Right forelimb (tissue), 1 donor: Measurements from ENCODE around the gene NCOR2.

Experiments used
- DNase-seq: peaks from one replicate; pipeline ENCODE4 v3.0.0-alpha.2; 2018

Gene NCOR2

DNA sequence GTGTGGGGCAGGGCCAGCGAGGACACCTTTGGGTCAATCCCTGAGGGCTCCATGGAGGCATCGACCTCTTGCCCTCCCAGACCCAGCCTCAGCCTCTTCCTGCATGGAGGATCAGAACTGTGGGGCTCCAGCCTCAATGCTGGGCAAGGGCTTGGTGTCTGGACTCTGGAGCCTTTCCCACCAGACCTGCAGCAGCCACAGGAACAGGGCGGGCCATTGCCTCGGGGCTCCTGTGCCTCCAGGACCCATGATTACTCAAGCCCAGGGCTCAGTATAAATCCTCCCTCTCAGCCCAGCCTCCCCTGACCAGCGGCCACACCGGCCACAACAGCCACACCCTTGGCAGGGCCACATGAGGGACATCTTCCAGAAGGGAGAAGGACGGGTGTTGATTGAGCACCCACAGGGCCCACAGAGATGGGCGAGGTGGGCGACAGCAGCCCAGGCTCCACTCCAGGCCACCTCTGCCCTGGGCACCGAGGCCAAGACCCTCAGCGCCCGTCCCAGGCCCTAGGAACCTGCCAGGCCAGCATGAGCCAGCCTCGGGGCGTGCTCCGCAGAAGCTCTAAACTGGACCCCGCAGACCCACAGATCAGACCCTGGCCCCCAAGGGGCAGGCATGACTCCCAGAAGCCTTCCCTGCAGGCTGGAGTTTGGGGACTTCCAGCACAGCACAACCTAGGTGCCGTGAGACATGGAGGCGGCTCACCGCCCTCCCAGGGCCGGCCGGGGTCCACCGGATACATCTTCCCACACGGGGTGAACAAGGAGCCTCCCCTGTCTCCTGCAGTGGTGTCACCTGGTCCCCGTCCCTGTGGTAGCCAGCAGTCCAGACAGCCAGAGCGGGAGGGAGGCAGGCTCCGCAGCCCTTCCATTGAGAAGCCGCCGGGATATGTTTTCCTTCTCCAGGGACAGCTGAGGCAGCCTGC, 25.1 kb downstream of the NCOR2 start:
- DNase-seq: no peak

DNA sequence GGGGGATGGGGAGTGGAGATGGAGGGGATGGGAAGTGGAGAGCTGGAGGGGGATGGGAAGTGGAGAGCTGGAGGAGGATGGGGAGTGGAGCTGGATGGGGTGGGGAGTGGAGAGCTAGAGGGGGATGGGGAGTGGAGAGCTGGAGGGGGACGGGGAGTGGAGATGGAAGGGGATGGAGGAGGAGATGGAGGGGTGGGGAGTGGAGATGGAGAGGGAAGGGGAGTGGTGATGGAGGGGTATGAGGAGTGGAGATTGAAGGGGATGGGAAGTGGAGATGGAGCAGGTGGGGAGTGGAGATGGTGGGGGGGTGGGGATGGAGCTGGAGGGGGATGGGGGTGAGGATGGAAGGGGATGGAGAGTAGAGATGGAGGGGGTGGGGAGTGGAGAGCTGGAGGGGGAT, 26.1 kb downstream of the NCOR2 start:
- DNase-seq: no peak

DNA sequence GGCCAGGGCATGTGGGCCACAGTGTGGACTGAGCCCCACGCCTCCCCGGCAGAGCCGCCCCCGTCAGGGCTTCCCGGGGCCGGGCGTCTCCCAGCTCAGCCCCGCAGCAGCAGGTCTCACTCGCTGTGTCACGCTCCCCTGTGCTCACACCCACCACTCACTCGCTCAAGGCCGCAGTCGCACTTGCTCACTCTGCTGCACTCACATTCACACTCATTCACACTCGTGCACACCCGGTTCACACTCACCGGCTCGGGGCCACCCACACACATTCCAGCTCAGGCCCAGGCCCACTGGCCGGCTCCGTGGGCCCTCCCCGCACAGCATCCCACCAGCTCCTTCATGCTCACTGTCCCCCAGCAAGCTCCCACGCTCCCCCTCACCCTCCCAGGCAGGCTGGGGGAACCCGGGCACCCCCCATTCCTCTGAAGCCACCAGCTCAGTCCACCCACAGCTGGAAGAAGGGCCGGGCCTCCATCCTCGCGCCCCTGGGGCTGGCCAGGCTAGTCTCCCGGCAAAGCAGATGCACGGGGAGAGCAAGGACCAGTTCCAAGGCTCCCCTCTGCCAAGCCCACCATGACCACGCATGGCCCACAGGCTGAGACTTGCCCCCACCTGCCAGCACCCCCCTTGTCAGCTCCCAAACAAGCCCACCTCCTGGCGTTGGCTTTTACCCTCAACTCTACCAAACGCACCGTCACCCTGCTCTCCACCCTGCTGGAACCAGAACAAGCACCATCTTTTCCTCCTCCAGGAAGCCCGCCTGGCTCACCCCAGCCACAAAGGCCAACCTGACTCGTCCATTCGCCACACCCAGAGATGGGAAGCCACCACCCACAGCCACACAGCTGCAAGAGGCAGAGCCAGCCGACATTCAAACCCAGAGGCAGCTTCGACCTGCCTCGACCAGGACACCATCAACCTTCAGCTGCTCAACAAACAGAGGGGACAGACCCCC, 28.0 kb downstream of the NCOR2 start:
- no peak for DNase-seq

DNA sequence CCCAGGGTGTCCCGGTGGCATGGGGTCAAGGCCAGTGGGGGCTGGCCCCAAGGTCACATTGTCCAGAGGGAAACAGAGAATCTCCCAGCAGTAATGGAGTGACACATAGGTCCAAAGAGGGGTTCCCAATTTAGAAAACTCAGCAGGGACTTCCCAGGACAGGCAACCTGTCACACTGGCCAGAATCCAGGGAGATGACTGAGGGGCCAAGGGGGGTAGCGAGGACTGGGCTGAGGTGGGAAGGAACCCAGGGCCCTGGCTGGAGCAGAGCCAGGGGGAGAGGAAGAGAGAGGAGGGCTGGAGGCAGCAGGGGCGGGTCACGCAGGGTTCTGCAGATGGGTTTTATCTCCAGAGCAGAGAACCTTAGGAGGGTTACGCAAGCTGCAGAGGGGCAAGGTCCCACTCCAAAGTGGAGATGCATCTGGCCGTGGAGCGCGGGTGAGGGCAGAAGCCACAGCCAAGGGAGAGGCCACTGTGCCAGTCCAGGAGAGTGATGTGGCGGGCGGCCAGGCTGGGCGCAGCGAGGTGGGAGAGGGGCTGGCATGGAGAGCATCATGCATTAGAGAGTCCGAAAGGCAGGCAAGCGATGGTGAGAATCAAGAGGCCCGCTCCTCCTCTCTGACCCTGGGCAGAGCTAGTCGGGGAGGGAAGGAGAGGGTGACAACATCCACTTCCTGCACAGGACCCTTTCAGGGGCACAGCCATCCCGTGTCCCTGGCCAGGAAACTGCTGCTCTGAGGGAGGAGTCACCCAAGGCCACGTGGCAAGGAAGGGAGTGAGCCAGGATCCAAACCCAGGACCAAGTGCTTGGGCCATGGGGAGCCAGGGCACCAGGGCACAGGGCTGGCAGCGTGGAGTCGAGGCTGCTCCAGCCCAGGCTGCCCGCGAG, 29.0 kb downstream of the NCOR2 start:
- DNase-seq: no peak

DNA sequence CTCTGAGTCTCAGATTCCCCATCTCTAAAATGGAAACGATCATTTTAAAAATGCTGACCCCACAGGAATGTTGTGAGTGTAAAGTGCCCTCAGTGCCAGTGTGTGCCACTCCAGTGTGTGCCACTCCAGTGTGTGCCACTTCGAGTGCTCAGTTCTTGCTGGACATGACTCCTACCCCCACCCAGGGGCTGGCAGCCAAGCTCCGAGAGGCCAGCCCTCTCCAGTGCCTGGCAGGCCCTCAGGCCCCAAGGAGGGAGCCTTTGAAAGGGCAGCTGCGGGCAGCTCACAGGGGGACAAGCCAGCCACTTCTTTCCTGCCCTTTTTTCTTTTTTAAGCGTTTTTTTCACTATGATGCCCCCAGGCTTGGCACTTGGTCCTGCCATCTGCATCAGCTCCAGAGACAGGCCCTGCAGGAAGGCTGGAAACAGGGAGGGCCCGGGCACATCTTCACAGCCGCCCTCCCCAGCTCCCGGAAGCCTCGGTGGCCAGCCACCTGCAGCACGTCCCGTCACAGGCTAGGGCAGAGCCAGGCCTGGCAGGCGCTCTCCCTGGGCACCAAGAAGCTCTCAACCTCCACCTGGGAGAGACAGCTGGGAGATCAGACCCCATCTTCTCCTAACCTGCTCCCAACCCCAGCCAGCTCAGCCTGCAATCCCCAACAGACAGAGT, 29.8 kb downstream of the NCOR2 start:
- DNase-seq: no peak

DNA sequence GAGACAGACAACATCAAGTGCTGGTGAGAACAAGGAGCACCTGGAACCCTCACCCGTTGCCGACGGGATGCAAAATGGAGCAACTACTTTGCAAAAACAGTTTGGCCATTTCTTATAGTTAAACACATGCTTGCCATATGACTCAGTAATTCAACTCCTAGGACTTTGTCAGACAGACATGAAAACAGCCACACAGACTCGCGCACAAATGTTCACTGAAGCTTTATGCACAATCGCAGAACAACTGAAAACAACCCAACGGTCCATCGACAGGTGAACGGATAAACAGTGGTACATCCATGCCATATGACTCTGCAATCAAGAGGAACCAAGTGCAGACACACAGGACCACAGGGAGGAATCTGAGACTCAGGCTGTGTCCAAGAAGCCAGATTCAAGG, 30.8 kb downstream of the NCOR2 start:
- no peak for DNase-seq

DNA sequence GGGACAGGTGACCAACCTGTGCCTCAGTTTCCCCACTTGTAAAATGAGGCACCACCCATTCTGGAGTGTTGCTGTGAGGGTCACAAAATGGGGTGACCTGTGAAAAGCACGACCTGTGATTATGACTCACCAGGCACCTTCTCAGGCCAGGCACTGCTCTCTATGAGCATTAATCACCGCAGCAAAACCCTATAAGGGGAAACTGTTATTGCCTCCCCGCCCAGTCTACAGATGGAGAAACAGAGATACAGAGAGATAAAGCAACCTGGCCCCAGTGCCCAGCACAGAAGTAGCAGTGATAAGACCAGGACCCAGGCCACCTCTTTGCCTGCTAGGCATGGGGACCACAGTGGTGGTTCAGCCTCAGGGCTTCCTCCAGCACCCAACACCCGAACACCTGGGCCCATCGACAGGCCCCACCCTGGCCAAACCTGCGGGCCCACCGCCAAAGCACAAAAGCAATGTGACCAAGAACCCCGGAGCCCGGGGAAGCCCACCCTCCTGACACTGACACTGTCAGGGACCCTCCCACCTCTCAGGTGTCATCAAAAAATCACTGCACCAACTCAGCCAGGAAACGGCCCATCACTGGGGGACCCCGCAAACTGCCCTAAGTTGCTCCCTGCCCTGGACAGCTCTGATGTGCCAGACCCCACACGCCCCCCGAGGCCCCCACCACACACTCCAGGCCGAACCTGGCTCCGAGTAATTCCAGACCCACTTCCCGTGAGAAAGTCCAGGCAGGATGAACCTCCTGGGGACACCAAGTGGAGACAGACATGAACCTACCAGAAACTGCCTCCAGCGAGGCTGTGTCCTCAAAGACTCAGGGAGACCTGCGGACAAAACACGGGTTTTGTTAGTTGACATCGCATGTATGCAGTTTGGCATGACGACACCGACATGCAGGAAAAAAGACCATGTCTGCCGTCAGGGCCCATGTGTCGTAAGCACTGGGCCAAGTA, 32.4 kb downstream of the NCOR2 start:
- no peak for DNase-seq

DNA sequence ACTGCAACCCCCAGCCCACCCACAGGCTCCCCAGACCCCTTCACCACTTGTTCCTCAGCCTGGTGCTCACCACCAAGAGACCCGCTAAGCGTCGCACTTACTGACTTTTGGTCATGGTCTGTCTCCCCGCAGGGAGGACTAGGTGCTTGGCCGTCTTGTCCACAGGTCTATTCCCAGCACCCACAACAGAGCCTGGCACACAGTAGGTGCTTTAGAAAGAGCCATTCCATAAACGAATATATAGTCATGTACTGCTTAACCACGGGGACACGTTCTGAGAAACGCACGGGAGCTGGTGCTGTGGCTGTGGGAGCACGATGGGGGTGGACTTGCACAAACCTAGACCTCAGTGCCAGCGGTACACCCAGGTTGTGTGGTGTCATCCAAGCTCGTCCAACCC, 34.0 kb downstream of the NCOR2 start:
- no peak for DNase-seq

DNA sequence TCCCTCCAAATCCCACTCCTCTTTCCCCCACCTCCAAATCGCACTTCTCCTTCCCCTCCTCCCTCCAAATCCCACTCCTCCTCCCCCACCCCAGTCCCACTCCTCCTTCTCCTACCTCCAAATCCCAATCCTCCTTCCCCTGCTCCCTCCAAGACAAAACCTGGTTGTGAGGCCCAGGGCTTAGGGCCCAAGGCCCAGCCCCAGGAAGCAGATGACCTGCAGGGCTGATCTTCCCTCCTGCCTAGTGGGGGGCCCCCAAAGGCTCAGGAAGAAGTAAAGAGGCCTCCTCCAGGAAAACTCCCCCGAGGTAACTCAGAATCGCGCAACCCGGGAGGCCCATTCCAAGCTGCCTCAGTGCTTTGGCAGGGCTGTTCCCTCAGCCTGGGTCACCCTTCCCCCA, 34.4 kb downstream of the NCOR2 start:
- no peak for DNase-seq

DNA sequence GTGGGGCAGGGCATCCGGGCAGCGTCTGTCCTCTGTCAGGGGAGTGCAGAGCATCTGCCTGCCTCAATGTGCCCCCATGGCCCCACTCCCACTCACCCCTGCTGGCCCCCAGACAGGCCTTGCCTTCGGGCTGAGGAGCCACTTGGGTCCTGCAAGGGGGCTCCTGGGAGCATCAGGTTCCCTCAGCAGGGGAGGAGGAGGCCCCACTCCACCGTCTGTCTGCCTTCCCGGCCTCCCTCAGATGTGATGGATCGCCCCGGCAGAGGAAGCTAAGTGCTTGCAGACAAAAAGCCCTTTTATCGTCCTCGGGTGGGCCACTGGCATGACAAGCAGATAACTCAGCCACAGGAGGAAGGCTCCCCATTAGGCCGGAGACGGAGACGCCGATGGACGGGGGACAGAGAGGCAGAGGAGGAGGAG, 35.1 kb downstream of the NCOR2 start:
- DNase-seq: no peak

DNA sequence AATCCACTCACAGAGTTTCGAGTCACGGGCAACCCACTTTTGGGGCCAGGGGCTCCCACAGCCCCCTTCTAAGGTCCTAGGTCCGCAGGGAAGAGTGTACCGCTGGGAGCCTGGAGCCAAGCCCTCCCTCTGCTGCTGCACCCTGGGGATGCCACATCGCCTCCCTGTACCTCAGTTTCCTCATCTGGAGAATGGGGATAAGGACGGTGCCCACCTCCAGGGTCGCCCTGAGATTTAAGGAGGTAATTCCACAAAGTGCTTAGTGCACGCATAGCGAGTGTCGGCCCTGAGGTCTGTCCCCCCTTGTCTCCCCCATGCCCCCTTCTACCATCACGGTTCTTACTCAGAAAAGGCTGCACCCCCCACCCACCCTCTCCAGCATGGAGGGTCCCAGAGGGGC, 35.5 kb downstream of the NCOR2 start:
- DNase-seq: no peak

DNA sequence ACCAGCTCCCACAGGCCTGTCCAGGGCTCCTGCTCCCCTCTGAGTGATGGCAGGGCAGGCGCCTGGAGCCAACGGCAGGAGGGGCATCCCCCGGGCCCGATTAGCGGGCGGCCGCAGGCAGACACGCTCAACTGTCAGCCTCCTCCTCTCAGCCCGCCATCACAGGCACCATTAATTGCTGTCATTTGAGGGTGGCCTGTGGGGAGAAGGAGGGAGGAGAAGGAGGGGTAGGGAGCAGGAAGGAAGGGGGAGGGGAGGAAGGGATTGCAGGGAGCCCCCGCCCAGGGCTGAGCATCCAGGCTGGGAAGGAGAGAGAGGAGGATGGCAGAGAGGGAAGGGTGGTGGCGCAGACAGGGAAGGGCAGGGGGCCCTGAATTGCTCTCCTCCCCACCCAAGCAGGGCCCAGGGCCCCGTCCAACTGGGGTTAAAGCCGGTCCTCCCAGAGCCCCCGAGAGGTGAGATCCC, 36.1 kb downstream of the NCOR2 start:
- DNase-seq: no peak

DNA sequence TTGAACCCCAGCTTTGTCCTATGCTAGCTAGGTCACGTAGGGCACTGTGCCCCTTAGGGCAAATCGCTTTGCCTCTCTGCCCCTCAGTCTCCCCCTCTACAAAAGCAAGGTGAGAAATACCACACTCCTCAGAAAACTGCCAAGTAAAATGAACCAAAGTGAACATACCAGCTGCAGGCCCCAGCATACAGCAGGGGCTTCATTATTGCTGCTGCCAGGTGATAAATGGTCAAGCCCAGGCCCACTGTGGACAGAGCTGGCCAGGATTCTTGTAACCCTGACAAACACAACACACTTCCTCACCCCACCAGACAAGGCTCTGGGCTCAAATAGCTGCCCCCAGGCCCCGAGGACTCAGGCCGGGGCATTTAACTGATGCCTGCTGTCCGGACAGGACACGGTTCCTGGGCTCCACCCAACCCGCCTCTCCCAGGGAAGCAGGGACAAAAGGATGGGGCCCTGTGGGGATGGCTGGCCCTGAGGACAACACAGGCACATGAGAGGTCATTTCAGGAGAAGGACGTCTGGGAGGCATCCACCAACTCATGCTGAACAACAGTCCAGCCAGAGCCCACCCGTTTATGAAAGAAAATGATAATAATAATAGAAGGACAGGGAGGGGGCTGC, 36.7 kb downstream of the NCOR2 start:
- no peak for DNase-seq

DNA sequence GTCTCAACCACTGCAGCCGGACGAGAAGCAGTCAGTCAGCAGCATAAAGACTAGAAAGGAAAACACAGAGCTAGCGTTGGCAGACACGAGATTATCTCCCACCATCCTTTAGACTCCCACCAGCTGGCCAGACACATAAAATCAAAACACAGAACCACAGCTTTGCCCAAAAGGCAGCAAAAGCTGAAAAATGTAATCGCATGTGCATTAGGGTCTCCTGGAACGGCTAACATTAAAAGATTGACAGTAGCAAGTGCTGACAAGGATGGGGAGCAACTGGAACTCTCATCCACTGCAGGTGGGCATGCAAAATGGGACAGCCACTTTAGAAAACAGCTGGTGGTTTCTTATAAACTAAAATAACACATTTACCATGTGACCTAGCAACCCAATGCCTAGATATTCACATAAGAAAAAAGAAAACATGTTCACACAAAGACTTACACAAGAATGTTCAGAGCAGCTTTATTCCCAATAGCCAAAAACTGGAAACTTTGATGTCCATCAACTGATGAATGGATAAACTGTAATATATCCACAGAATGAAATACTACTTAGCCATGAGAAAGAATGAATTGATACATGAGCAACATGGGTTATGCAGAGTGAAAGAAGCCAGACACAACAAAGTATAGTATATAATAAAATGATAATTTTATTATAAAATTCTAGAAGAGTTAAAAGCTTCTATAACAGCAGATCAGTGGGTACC, 37.7 kb downstream of the NCOR2 start:
- no peak for DNase-seq

DNA sequence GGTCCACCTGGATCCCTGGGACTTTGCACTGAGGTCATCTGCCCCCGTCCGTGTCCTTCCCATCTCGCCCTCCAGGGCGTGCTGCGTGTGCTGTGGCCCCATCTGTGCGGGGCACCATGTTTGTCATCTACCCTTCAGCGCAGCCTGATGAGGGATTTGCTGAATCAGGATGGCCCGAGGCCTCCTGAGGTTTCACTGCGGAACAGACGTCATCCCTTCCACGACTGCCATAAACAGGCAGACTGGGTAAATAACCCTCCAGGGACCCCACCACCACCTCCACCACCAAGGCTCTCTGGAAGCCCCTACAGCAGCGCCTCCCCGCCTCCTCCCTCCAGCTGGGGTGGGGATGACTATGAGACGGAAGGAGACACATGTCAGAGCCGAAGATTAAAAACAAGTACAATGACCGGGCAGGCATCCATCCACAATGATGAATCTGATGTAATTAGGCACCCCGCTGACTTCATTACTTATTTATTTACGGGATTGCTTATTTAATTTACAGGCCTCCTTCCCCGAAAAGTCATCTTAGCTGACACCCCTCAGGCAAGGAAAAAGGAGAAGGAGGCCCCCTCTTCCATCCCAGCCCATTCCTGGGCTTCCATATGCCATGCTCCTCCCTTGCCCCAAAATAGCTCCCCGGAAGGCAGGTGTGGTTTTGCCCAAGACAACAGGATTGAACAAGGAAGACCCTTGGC, 39.4 kb downstream of the NCOR2 start:
- no peak for DNase-seq

DNA sequence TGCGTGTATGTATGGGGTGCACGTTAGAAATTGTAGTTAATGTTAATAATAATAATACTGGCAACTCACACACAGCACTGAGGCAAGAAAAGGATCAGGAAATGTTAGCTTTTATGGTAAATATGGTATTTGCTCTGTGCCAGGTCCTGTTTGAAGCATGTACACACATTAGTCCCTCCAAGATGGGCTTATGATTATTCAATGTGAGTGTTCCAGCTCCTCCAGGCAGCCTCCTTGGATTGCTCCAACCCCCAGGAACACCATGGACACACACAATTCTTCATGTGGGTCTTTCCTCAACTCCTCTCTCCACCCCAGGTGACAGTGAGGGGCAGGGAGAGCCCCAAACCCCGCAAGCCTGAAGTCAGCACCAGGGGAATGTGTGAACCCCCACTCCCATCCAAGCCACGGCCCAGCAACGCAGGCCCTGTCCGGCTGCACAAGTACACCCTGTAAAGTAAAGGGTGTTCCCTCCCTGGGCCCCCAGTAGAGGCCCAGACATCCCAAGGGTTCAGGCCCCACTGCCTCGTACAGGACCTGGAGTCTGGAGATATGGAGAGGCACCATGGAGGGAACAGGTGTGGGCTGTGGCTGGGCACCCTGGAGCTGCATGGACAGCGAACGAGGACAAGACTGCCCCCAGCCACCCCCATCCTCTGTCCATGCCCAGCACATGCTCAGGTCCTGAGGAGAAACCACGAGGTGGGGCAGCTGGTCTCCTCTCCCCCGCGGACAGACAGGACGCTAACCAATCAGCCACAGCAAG, 41.3 kb downstream of the NCOR2 start:
- no peak for DNase-seq

DNA sequence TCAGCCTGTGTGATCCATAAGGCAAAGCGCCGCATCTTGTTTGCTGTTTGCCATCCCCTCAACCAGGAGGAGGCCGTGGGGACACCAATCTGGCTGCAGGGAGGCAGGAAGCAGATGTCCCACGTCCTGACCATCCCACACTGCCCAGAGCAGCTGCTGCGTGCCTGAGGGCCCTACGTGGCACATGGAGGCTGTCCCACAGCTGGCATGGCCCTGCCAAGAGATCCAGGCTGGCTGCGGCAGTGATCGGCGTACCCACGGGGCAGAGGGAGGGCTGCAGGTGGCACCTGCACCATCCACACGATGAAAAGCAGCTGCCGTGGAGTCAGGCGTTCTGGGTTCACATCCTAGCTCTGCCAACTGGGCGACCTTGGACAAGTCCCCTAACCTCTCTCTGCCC, 42.0 kb downstream of the NCOR2 start:
- no peak for DNase-seq
